HEK293 (cell line): ENCODE measurements around the gene UNC13A.

Experiments
- CTCF ChIA-PET: fragments of 350-600 bp; formaldehyde crosslinking; extraction: SDS; loops from one replicate; lab custom pipeline; 2021; ENCODE audit warnings: antibody characterized with exemption; lab: Yijun Ruan, JAX
- POLR2A ChIA-PET: fragments of 300-600 bp; formaldehyde crosslinking; extraction: SDS; loops from one replicate; lab custom pipeline; 2020; ENCODE audit warnings: antibody characterized with exemption, inconsistent platforms; lab: Yijun Ruan, JAX
- H3K27ac ChIP-seq: fragments of 200-500 bp; sonication (Bioruptor generic); 2 replicates; pipeline ENCODE4 v1.5.1; 2014; ENCODE audit warnings: low read depth, low read length, control low read depth, inconsistent platforms; ENCODE audit errors: extremely low read depth
- H3K36me3 ChIP-seq, 2 experiments: fragments of 200-500 bp in 1 of 2; sonication (Bioruptor generic) in 1 of 2; 1 replicate in 1 of 2; 2 replicates in 1 of 2; pipeline ENCODE4 v1.5.1; 2014 to 2017; ENCODE audit warnings: inconsistent platforms in 2 of 2, low read length in 2 of 2; ENCODE audit not compliant: control insufficient read depth in 2 of 2, insufficient read depth in 1 of 2
- H3K4me1 ChIP-seq: fragments of 200-500 bp; sonication (Bioruptor generic); 2 replicates; pipeline ENCODE4 v1.5.1; 2014; ENCODE audit warnings: mild to moderate bottlenecking, low read length, inconsistent platforms; ENCODE audit not compliant: control insufficient read depth, insufficient read depth
- H3K4me3 ChIP-seq: 2 replicates; pipeline ENCODE4 v1.5.1; 2011; ENCODE audit warnings: low read depth, mild to moderate bottlenecking, control low read depth, low read length, moderate library complexity
- H3K9me3 ChIP-seq: fragments of 200-500 bp; sonication (Bioruptor generic); 2 replicates; pipeline ENCODE4 v1.5.1; 2014; ENCODE audit warnings: low read depth, low read length, inconsistent platforms; ENCODE audit not compliant: control insufficient read depth, insufficient read depth
- EGR2 ChIP-seq: fragments of 450-650 bp; formaldehyde crosslinking; IDR thresholded peaks from 2 replicates; pipeline ENCODE4 v1.5.1; 2016; ENCODE audit warnings: low read depth, missing biosample characterization, missing genetic modification characterization
- GLI2 ChIP-seq: fragments of 450-650 bp; formaldehyde crosslinking; IDR thresholded peaks from 2 replicates; pipeline ENCODE4; 2017; ENCODE audit warnings: missing biosample characterization, missing genetic modification characterization, low read depth, borderline replicate concordance
- GLIS1 ChIP-seq: fragments of 450-650 bp; formaldehyde crosslinking; IDR thresholded peaks from 2 replicates; pipeline ENCODE4 v1.5.1; 2016; ENCODE audit warnings: missing biosample characterization, missing genetic modification characterization
- TCF7L2 ChIP-seq: IDR thresholded peaks from 2 replicates; pipeline ENCODE4 v1.6.1; 2011; ENCODE audit warnings: low read depth, mild to moderate bottlenecking, inconsistent platforms, low read length, moderate library complexity, borderline replicate concordance
- ZBTB17 ChIP-seq: fragments of 450-650 bp; formaldehyde crosslinking; IDR thresholded peaks from 2 replicates; pipeline ENCODE4 v1.5.1; 2016; ENCODE audit warnings: missing biosample characterization, missing genetic modification characterization
- ZBTB8A ChIP-seq: fragments of 450-650 bp; formaldehyde crosslinking; IDR thresholded peaks from 2 replicates; pipeline ENCODE4 v1.5.1; 2016; ENCODE audit warnings: missing biosample characterization, missing genetic modification characterization
- ZFHX2 ChIP-seq: fragments of 450-650 bp; formaldehyde crosslinking; conservative IDR thresholded peaks from 2 replicates; pipeline ENCODE4 v1.5.1; 2016; ENCODE audit warnings: missing biosample characterization, missing genetic modification characterization
- ZFP3 ChIP-seq: fragments of 450-650 bp; formaldehyde crosslinking; IDR thresholded peaks from 2 replicates; pipeline ENCODE4 v1.5.1; 2016; ENCODE audit warnings: low read depth, missing biosample characterization, missing genetic modification characterization
- ZNF140 ChIP-seq: fragments of 450-650 bp; formaldehyde crosslinking; IDR thresholded peaks from 2 replicates; pipeline ENCODE4 v1.5.1; 2016; ENCODE audit warnings: missing biosample characterization, missing genetic modification characterization
- ZNF211 ChIP-seq: fragments of 450-650 bp; formaldehyde crosslinking; IDR thresholded peaks from 2 replicates; pipeline ENCODE4 v1.5.1; 2016; ENCODE audit warnings: low read depth, missing biosample characterization, missing genetic modification characterization
- ZNF248 ChIP-seq: fragments of 450-650 bp; formaldehyde crosslinking; IDR thresholded peaks from 2 replicates; pipeline ENCODE4 v1.5.1; 2017; ENCODE audit warnings: missing biosample characterization, missing genetic modification characterization
- ZNF292 ChIP-seq: fragments of 450-650 bp; formaldehyde crosslinking; IDR thresholded peaks from 2 replicates; pipeline ENCODE4 v1.5.1; 2016; ENCODE audit warnings: low read depth, missing biosample characterization, missing genetic modification characterization, borderline replicate concordance
- ZNF302 ChIP-seq: fragments of 450-650 bp; formaldehyde crosslinking; IDR thresholded peaks from 2 replicates; pipeline ENCODE4 v1.5.1; 2016; ENCODE audit warnings: missing biosample characterization, missing genetic modification characterization, low read depth
- ZNF311 ChIP-seq: fragments of 450-650 bp; formaldehyde crosslinking; IDR thresholded peaks from 2 replicates; pipeline ENCODE4 v1.5.1; 2017; ENCODE audit warnings: missing biosample characterization, missing genetic modification characterization, borderline replicate concordance
- ZNF335 ChIP-seq: fragments of 450-650 bp; formaldehyde crosslinking; conservative IDR thresholded peaks from 2 replicates; pipeline ENCODE4 v1.5.1; 2016; ENCODE audit warnings: missing biosample characterization, missing genetic modification characterization
- ZNF426 ChIP-seq: fragments of 450-650 bp; formaldehyde crosslinking; IDR thresholded peaks from 2 replicates; pipeline ENCODE4 v1.5.1; 2017; ENCODE audit warnings: missing biosample characterization, missing genetic modification characterization, mild to moderate bottlenecking, inconsistent platforms, moderate library complexity
- ZNF473 ChIP-seq: fragments of 450-650 bp; formaldehyde crosslinking; IDR thresholded peaks from 2 replicates; pipeline ENCODE4 v1.5.1; 2017; ENCODE audit warnings: missing biosample characterization, missing genetic modification characterization
- ZNF510 ChIP-seq: fragments of 450-650 bp; formaldehyde crosslinking; IDR thresholded peaks from 2 replicates; pipeline ENCODE4 v1.5.1; 2018; ENCODE audit warnings: mild to moderate bottlenecking, missing genetic modification characterization, missing biosample characterization; ENCODE audit not compliant: insufficient replicate concordance
- ZNF560 ChIP-seq: fragments of 450-650 bp; formaldehyde crosslinking; IDR thresholded peaks from 2 replicates; pipeline ENCODE4 v1.5.1; 2017; ENCODE audit warnings: missing biosample characterization, missing genetic modification characterization, borderline replicate concordance
- ZNF580 ChIP-seq: fragments of 450-650 bp; formaldehyde crosslinking; IDR thresholded peaks from 2 replicates; pipeline ENCODE4 v1.5.1; 2016; ENCODE audit warnings: missing biosample characterization, missing genetic modification characterization
- ZNF623 ChIP-seq: fragments of 450-650 bp; formaldehyde crosslinking; IDR thresholded peaks from 2 replicates; pipeline ENCODE4 v1.5.1; 2016; ENCODE audit warnings: missing biosample characterization, missing genetic modification characterization
- ZNF626 ChIP-seq: fragments of 450-650 bp; sonication (Bioruptor Pico); formaldehyde crosslinking; IDR thresholded peaks from 2 replicates; pipeline ENCODE4 v1.5.1; 2018; ENCODE audit warnings: missing biosample characterization, missing genetic modification characterization, inconsistent platforms
- ZNF629 ChIP-seq: fragments of 450-650 bp; formaldehyde crosslinking; IDR thresholded peaks from 2 replicates; pipeline ENCODE4 v1.5.1; 2017; ENCODE audit warnings: missing biosample characterization, missing genetic modification characterization
- ZNF677 ChIP-seq: fragments of 450-650 bp; IDR thresholded peaks from 2 replicates; pipeline ENCODE4 v1.5.0; 2018; ENCODE audit warnings: missing biosample characterization, mild to moderate bottlenecking, missing genetic modification characterization, moderate library complexity
- ZNF768 ChIP-seq: fragments of 450-650 bp; formaldehyde crosslinking; IDR thresholded peaks from 2 replicates; pipeline ENCODE4 v1.5.1; 2018; ENCODE audit warnings: missing biosample characterization, mild to moderate bottlenecking, missing genetic modification characterization
- ZNF776 ChIP-seq: fragments of 450-650 bp; formaldehyde crosslinking; IDR thresholded peaks from 2 replicates; pipeline ENCODE4 v1.5.0; 2017; ENCODE audit warnings: missing biosample characterization, missing genetic modification characterization, borderline replicate concordance
- ZNF830 ChIP-seq: fragments of 450-650 bp; IDR thresholded peaks from 2 replicates; pipeline ENCODE4 v1.5.0; 2018; ENCODE audit warnings: missing biosample characterization, missing genetic modification characterization, low read depth, mild to moderate bottlenecking, moderate library complexity
- TF ChIP-seq, protein P1 (sequence below): fragments of 450-650 bp; formaldehyde crosslinking; IDR thresholded peaks from 2 replicates; pipeline ENCODE4 v1.5.1; 2016; ENCODE audit warnings: missing biosample characterization, missing genetic modification characterization
- TF ChIP-seq, protein P2 (sequence below): fragments of 450-650 bp; formaldehyde crosslinking; IDR thresholded peaks from 2 replicates; pipeline ENCODE4 v1.5.1; 2016; ENCODE audit warnings: missing biosample characterization, missing genetic modification characterization, low read depth

Gene UNC13A

GRCh38 chr19:17737690-17738153 lies 49.6 kb upstream of the UNC13A start:
- POLR2A ChIA-PET: interaction anchor here (0.7 to 0.9 kb wide), 3 partner anchors 17 to 55 kb away, joined by 3 to 13 read pairs (median 3); no protein-coding TSS in a partner anchor
- no peaks in the 10 kb centered on the region; the same call in 1 of the 2 replicates for H3K4me1 ChIP-seq
- TF ChIP-seq ZNF473 (tag by site-specific recombination): no peak
- TF ChIP-seq ZNF248 (tag by site-specific recombination): no peak
- TF ChIP-seq, protein P1, sequence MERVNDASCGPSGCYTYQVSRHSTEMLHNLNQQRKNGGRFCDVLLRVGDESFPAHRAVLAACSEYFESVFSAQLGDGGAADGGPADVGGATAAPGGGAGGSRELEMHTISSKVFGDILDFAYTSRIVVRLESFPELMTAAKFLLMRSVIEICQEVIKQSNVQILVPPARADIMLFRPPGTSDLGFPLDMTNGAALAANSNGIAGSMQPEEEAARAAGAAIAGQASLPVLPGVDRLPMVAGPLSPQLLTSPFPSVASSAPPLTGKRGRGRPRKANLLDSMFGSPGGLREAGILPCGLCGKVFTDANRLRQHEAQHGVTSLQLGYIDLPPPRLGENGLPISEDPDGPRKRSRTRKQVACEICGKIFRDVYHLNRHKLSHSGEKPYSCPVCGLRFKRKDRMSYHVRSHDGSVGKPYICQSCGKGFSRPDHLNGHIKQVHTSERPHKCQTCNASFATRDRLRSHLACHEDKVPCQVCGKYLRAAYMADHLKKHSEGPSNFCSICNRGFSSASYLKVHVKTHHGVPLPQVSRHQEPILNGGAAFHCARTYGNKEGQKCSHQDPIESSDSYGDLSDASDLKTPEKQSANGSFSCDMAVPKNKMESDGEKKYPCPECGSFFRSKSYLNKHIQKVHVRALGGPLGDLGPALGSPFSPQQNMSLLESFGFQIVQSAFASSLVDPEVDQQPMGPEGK: 0 out of 2 replicates have a peak, but pooled peaks have one; percentile 18
- TF ChIP-seq ZFP3: no peak
- no peak for TF ChIP-seq ZNF426 (tag by site-specific recombination)
- TF ChIP-seq ZNF560 (tag by site-specific recombination): no peak
- no peak for TF ChIP-seq ZNF830
- TF ChIP-seq ZNF140 (tag by site-specific recombination): no peak
- peak; percentile 72 for TF ChIP-seq GLIS1
- no peak for TF ChIP-seq ZNF211 (tag by site-specific recombination)
- TF ChIP-seq, protein P2, sequence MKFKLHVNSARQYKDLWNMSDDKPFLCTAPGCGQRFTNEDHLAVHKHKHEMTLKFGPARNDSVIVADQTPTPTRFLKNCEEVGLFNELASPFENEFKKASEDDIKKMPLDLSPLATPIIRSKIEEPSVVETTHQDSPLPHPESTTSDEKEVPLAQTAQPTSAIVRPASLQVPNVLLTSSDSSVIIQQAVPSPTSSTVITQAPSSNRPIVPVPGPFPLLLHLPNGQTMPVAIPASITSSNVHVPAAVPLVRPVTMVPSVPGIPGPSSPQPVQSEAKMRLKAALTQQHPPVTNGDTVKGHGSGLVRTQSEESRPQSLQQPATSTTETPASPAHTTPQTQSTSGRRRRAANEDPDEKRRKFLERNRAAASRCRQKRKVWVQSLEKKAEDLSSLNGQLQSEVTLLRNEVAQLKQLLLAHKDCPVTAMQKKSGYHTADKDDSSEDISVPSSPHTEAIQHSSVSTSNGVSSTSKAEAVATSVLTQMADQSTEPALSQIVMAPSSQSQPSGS (tag by site-specific recombination): no peak
- TF ChIP-seq TCF7L2: no peak
- TF ChIP-seq ZNF292 (tag by site-specific recombination): no peak
- CTCF ChIA-PET: interaction anchor here (0.6 to 2.9 kb wide), 4 partner anchors 29 to 241 kb away, joined by 3 to 12 read pairs (median 4); no protein-coding TSS in a partner anchor
- no peak overlapping the region for H3K27ac ChIP-seq
- H3K36me3 ChIP-seq: peaks cover 0 to 32% of the 10 kb centered on the region in 2 experiments; a peak in 2 of 3 replicates
- no peaks in the 10 kb centered on the region for H3K9me3 ChIP-seq
- no peak overlapping the region for H3K4me3 ChIP-seq

DNA sequence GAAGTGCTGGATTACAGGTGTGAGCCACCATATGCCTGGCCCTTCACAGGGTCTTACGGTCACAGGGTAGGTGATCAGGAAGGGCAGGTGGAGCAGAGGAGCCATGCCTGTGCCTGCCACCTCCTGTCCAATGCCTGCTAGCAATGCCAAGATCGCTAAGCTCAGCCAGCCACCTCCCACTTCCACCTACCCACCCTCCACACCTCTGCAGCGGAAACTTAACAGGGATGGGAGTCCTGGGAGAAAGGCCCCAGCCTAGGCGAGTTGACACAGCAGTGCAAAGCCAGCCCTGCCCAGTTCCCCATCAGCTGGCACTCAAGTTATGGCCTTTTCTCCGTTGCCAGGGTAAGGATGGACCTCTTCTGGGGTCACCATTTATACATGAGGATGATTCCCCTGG lies 47.3 kb upstream of the UNC13A start:
- no peaks in the 10 kb centered on the region; the same call in 1 of the 2 replicates for H3K4me1 ChIP-seq
- TF ChIP-seq ZNF768: no peak
- peak; percentile 69 for TF ChIP-seq ZFHX2 (tag by site-specific recombination)
- peak; percentile 67 for TF ChIP-seq EGR2
- no peak overlapping the region for H3K4me3 ChIP-seq
- H3K36me3 ChIP-seq: peaks cover 14 to 56% of the 10 kb centered on the region in 2 experiments
- ChIA-PET CTCF (interaction anchor here (0.6 kb wide), 1 partner anchor 17 kb away, joined by 3 read pairs; no protein-coding TSS in a partner anchor), POLR2A (no interaction called here)
- H3K9me3 ChIP-seq: no peaks in the 10 kb centered on the region
- H3K27ac ChIP-seq: no peak overlapping the region

GRCh38 chr19:17734146-17734545 lies 46.0 kb upstream of the UNC13A start:
- ChIA-PET CTCF (no interaction called here), POLR2A (no interaction called here)
- no peaks in the 10 kb centered on the region for H3K9me3 ChIP-seq
- H3K27ac ChIP-seq: no peak overlapping the region
- peaks cover 26 to 64% of the 10 kb centered on the region in 2 experiments for H3K36me3 ChIP-seq
- H3K4me3 ChIP-seq: no peak overlapping the region
- H3K4me1 ChIP-seq: no peaks in the 10 kb centered on the region; the same call in 1 of the 2 replicates
- TF ChIP-seq ZNF677 (tag by site-specific recombination): no peak
- TF ChIP-seq ZNF335 (tag by site-specific recombination): no peak
- TF ChIP-seq ZBTB17 (tag by site-specific recombination): no peak
- TF ChIP-seq ZNF580 (tag by site-specific recombination): no peak
- no peak for TF ChIP-seq ZFP3
- no peak for TF ChIP-seq ZNF311 (tag by site-specific recombination)
- no peak for TF ChIP-seq GLI2 (tag by site-specific recombination)
- no peak for TF ChIP-seq ZBTB8A (tag by site-specific recombination)
- TF ChIP-seq ZNF623 (tag by site-specific recombination): no peak
- no peak for TF ChIP-seq ZNF776 (tag by site-specific recombination)
- TF ChIP-seq ZNF626 (tag by site-specific recombination): no peak
- no peak for TF ChIP-seq ZNF302
- TF ChIP-seq ZNF292 (tag by site-specific recombination): no peak
- TF ChIP-seq ZNF510: no peak
- TF ChIP-seq ZNF629 (tag by site-specific recombination): no peak
